NCI-H526 (cell line): ENCODE measurements around the gene SLC22A23.
A peak's percentile ranks its signal among the peaks of the same experiment; 100 is the strongest.
"Not testable (repeated sequence)": the region's sequence is repeated elsewhere in the genome, so short reads cannot be mapped to it uniquely, and the experiment has no call there.

ENCODE experiments used
- DNase-seq, 2 experiments: peaks; one replicate each; lab custom pipeline; 2025; lab: John Stamatoyannopoulos, UW

The SLC22A23 gene

DNA sequence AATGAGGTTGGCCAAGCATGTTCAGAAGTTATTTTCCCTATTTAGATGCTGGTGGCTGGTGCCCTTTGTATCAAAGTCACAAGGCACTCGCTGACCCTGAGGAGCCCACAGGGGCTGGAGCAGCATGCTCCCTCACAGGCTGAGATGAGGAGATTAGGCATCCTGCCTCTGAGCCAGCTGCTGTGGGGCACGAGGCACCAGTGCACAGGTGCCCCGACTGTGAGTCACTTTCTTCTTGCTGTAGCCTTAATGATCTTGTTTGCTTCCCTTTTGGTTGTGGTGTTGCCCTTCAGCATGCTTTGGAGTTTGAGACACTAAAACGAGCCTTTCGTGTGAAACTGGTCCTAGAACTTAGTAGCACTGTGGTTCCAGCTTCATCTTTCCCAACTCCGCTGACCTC lies 193.8 kb downstream of the SLC22A23 start:
- DNase-seq = no peak

DNA sequence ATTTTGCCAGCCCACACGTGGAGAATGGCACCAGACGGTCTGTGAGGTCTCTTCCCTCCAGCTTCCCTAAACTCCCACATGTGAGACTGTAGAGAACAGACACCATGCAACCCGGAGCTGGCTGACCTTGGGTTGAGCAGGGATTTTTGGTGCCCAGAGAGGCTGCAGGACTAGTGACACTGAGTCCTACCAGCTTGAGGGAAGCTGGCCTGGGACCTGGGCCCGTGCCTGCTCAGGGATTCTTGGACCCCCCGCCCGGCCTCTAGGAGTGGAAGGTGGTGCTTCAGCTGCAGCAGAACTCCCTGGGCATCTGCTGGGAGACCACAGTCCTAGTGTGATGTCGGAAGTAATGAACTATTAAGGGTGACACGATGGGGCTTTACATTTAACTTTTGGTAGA lies 194.9 kb downstream of the SLC22A23 start:
- no peak for DNase-seq

DNA sequence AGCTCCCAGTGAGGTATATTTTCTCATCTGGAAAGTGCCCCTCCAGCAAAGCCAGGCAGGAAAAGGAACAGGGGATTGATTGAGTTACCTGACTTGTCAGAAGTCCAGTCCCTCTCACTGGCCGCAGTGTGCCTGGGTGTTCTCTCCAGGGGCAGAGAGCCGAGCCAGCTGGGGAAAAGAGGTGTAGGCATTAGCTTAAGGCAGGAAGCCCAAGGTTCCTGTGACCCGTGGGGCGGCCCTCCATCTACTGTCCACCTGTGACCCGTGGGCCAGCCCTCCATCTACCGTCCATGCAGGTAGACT lies 195.4 kb downstream of the SLC22A23 start:
- DNase-seq = no peak

DNA sequence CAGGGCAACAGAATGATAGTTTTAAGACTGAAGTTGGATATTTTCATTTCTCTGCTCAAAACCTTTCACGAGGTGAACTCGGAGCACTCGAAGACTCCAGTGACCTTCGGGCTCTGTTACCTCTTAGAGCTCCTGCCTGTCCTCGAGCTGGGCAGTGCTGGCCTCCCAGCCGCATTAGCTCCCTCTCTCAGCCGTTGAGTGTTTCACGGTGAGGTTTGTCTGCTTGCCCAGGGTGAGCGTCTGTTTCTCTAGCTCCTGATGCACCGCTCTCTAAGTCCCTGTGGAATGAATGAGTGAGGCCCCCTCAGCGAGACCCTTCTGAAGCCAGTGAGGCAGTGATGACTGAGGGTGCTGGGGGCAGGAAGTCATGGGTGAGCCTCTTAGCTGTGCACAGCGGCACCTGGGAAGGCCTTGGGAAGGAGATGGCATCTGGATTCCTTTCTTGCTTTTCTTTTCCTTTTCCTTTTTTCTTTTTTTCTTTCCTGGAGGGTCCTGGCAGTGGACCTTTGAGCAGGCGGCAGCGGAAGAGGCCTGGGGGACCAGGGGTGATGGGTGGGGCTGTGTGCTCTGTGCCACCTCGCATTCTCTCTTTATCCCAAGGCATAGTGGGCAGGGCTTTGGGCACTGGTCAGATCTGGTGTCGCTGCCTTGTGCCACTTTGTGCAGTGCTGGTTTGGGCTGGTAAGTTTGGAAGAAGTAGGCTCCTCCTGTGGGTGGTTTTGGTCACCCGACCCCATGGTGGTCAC lies 195.9 kb downstream of the SLC22A23 start:
- peak in 1 of 2 experiments; percentile 22 for DNase-seq

DNA sequence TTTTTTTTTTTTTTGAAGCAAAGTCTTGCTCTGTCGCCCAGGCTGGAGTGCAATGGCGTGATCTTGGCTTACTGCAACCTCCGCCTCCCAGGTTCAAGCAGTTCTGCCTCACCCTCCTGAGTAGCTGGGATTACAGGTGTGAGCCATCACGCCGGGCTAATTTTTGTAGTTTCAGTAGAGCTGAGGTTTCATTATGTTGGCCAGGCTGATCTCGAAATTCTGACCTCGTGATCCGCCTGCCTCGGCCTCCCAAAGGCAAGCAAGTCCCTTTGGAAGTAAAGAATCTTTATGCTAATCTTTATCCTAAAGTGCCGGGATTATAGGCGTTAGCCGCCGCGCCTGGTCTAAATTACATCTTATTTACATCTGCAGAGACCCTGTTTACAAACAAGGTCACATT lies 196.6 kb downstream of the SLC22A23 start:
- DNase-seq = no peak

DNA sequence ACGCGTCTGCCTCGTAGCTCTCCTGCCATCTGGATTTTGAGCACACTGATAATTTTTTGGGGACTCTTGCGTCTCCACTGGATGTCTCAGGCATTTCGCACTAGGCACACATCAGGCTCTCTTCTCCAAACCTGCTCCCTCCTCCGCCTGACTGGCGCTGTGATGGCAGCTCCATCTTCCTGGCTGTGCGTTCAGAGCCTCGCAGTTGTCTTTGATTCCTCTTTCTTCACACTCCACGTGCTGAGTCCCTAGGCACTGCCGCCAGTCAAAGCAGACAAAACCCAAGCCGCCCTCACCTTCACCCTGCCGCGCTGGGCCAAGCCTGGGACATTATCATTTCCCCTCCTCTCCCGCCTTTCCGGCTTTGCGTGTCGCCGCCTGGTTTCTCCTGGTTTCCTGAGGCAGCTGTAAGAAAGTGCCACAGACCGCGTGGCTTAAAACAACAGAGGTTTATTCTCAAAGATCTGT lies 197.3 kb downstream of the SLC22A23 start:
- DNase-seq = peak; percentile 54 to 80

DNA sequence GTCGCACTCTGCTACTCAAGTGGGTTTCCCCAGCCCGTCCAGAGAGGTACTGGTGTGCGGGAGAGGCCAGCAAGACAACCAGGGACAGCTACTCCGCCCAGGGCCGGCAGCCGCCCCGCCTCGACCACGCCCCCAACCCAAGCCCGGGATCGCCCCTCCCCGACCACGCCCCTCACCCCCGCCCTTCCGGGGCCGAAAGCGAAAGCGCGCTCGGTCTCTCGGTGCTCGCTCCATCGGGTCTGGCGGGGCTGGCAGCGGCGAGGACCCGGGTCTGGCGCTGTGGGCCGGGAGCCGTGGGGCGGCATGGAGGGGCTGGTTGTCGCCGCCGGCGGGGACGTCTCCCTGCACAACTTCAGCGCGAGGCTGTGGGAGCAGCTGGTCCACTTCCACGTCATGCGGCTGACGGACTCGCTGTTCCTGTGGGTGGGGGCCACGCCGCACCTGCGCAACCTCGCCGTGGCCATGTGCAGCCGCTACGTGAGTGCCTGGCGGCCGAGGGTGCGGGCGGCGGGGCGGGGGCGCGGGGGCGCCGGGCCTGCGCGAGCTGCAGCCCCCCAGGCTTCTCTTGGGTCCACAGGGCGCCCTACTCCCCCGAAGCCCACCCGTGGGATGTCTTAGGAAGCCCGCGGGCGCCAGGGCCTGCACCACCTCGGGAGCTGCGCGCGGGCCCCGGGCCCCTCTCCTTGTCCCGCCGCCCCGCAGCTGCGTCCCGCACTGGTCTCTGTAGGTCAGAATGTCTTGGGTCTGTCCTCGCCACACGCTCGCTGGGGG lies 197.9 kb downstream of the SLC22A23 start, which contains the start of gene PSMG4:
Gene PSMG4 (plus strand): TSS at position 228 of the 771 bp plus-strand sequence. CDS start 76 bp downstream, at position 304.
- DNase-seq = peak; percentile 66 to 96

DNA sequence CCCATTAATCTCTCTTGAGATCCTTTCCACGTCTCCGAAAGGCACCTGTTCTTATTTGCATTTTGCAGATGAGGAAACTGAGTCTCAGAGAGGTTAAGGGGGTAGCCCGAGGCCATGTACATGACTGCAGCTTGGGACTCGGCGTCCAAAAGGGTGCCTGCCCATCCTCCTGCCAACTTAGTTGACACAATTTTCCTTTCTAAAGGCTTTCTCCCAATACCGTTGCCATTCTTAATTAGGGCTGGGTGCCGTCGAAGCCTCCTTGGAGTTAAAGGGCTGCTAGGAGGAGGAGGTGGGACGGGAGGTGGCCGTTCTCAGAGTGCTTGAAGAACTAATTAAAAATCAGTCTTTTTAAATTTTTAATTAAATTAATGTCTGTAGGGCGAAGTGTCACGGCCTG lies 198.6 kb downstream of the SLC22A23 start:
- no peak for DNase-seq

DNA sequence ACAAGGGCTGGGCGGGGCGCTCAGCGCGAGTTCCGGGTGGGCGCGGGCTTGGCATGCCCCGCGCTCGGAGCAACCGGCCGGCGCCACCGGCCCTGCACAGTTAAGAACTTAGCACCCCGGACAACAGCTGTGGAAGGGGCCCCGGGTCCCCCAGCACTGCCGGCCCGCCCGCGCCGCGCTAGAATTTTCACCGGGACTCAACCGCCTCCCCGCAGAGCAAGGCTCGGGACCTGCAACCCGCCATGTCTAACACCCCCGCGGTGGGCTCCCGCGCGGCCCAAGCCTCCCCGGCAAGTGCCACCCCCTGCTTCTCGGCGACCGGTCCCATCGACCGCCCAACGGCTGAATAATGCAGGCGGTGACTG lies 203.3 kb downstream of the SLC22A23 start:
- DNase-seq = no peak

DNA sequence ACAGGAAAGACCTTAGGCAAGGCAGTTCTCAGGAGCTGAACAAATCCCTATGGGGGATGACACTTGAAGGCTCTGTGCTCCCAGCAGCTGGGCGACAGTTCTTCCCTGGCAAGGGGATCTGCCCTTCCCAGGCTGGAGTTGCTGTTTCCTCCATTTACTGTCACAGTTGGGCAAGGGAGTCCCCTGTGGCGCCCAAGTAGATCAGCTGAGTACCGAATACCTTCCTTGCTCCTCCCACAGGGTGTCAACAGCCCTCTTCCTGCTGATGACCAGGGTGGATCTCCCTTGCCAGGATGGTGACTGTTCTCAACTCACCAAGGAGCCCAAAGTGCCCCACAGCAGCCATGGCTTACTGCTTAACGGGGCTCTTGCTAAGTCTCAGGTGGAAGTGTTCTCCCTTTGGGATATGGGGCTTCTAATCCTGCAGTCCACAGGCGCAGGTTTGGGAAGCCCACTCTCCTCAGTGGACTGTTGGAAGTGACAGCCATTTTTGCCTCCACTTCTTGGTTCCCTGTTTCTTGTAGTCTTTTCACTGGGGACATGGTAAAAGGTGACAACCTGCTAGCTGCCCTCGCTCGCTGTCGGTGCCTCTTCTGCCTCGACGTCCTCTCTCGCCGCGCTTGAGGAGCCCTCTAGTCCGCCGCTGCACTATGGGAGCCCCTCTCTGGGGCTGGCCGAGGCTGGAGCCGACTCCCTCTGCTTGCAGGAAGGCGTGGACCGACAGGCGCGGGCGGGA lies 203.8 kb downstream of the SLC22A23 start:
- DNase-seq = no peak

DNA sequence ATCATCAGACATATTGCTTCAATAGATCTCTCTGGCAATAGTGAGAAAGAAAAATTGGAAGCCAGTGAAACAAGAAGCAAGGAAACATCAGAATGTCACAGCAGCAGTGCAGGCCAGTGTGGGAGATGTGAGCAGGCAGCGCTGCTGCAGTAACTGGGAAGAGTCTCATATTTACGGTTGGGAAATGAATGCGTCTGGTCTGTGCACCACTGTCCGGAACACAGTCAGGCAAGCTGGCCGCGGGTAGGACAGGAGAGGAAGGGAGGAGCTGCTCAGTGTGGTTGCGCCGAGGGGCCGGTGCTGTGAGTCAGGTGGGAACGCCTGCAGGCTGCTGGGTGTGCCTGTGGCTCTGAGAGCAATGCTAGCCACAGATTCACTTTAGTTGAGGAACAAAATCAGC lies 204.5 kb downstream of the SLC22A23 start:
- peak in 1 of 2 experiments; percentile 18 for DNase-seq

DNA sequence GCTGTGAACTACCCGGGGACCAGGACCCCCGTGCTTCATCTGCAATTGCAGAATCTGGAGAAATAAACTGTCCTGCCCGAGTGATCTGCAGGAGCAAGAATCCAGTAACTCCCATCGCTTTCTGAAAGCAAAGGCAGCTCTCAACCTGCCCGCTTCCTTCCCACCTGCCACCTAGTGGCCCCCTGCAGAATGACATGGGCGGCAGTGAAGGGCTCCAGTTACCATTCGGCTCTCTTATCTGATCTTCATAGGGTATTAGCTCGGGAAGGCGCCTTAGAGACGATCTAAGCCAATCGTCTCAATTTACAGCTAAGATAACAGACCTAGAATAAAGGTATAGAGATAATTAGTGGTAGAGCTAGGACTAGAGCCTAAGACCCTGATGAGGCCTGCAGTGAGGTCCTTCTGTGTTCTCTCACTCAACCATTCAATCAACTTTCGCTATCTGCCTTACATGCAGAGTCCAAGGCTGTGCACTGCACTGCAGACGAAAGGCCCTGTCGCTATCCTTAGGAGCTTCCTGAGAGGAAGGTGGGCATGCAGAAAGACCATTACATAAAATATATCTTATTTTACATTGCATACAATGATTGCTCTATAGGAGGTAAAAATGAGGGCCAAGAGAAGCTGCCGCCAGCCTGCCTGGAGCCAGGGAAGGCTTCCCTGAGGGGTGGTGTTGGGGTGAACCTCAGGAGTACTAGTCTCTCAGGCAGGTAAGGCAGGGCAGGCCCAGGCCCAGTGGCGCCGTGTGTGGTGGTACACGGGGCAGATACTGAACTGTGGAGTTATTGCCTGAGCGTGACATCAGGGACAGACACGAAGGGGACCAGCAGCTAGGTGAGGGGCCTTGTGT lies 205.2 kb downstream of the SLC22A23 start:
- DNase-seq = peak; percentile 81 to 91

DNA sequence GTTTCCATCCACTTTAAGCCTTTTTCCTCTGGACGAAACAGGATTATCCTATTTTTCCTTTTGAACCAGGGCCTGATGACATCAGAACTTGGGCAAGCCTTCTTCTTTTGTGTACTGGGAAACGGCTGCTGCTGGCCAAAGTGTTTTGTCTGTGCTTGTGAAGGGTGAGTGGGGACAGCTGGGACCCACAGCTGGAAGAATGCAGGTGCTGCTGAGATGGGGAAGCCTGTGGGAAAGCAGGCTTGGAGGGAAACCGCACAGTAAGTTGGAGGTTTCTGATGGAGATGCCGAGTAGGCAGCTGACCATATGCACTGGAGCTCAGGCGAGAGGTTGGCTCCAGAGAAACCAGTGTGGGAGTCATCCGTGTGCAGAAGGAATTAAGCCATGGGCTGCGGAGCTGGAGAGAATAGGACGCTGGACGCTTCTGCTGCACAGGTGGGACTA lies 206.6 kb downstream of the SLC22A23 start:
- no peak for DNase-seq

DNA sequence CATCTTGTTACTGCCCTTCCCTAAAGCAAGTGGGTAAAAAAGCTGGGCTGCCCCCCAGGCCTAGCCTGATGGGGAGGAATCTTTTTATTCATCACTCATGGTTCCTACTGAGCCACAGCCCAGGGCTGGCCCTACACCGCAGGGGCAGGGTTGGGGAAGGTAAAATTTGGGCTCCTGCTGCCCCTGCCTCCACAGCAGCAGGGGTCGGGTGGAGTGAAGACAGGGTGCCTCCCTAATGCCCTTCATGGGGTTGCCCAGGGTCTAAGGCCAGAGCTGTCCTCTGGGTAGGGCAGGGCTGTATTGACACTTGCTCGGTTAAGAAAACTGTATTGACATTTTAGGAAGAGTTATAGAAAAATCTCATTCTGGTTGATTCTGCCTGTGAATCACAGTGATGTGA lies 207.0 kb downstream of the SLC22A23 start:
- no peak for DNase-seq

DNA sequence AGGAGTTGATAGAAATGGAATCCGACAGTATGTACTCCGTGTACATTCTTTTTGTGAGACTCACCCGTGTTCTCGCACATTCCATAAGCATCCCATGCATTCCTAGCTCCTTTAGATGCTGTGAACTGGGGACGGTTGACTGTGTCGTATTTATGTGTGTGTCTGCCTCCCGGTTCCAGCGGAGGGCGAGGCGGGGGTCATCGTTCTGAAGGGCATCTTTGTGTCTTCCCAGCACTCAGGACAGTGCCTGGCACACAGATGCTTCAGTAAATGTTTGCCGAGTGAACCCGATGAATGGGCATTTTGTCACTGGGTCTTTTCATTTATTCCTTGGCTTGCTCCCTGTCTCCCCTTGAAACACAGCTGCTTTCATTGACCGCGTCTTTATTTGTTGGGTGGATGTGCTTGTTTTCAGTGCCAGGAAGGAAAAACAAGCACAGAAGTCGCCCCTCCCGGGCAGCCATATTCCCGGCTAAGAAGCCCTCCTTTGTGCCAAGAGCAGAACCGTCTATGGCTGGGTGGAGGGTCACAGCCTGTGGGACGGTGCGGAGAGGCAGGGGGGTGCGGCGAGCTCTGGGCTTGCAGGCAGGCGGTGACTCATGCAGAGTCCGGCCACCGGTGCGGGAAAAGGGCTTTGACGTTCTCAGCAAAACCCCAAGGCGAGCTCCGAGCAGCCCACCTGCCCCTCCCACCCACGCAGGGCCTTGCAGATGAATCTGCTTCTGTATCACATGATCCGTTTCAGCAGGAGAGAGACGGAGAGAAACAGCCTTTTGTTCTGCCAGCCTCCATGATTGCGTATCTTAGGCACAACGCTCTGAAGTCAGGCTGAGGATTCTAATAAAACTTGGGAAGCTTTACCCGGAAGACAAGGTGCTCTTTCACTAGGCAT lies 209.3 kb downstream of the SLC22A23 start:
- DNase-seq = peak; percentile 12 to 49

DNA sequence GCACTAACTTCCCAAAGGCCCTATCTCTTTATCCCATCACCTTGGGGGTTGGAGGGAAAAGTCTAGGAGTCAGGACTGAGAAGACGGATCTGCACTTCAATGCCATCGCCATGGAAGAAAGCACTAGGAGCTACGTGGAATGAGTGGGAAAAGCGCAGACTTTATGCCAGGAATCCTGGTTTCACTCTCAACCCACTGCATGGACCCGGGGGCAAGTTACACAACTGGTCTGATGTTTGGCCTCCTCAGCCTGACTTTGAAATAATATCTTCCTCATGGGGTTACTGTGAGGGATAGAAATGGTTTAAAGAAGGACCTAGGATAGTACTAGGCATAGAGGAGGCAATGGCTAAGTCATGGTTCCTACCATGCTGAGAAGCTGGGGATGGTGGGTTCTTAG lies 211.6 kb downstream of the SLC22A23 start:
- no peak for DNase-seq

DNA sequence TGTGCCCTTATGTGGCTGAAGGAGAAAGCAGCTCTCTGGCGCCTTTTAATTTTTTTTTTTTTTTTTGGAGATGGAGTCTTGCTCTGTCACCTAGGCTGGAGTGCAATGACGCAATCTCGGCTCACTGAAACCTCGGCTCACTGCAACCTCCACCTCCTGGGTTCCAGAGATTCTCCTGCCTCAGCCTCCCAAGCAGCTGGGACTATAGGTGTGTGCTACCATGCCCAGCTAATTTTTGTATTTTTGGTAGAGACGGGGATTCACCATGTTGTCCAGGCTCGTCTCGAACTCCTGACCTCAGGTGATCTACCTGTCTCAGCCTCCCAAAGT lies 212.1 kb downstream of the SLC22A23 start:
- DNase-seq = not testable (repeated sequence)

DNA sequence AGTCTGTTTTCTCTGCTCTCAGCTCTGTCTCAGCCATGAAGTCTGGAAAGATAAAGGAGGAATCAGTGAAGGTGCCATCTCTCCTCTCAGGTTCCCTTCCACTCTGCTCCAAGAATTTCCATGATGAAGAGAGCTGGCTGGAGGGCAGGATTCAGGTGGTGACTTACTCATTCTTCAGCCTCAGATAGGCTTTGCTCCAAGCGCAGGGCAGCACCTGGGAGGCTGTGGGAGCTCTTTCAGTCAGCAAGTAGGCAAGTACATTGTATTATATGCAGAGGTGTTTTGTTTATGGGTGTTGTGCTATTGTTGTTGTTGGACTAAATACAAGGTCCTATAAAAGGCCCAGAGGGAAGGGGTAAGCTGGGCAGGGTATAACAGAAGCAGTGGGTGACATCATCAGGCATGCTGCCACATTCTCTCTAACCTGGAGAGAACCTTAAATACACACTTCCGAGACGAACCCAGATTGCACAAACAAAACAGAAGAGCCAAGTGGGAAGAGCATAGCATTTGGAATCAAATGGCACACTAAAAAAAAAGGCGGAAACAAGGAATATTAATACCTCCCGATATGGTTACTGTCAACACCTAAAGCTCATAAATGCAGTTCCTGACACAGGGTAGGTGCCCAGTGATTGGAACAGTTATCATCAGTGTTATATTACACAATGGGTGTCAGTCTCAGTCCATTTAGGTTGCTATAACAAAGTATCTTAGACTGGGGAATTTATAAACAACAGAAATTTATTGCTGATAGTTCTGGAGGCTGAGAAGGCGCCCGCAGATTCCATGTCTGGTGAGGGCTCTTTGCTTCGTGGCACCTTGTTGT lies 212.6 kb downstream of the SLC22A23 start:
- DNase-seq = no peak

DNA sequence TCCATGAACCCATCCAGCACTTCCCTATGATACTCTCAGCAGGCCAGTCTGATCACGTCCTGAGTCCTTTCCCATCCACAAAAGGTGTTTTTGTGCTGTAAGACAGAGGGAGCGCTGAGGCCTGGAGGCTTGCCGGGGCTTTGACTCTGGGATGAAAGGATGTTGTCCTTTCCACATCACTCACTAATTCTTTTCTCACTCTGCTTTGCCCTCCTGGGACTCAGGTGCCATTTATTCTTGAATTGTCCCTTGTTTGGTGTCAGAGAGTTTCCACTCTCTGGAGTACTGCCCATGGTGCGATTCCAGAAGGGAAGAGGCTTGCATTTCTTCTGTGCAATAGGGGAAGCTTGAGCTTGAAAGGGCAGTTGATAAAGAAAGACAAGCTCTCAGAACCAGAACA lies 214.1 kb downstream of the SLC22A23 start:
- DNase-seq = no peak

DNA sequence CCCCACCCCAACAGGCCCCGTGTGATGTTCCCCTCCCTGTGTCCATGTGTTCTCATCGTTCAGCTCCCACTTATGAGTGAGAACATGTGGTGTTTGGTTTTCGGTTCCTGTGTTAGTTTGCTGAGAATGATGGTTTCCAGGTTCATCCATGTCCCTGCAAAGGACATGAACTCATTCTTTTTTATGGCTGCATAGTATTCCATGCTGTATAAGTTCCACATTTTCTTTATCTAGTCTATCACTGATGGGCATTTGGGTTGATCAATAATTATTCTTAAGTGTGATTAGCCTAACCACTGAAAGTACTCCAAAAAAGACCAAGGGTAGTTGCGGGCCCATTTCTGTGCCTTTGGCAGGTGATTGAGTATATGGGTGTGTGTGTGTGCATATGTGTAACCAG lies 215.1 kb downstream of the SLC22A23 start:
- not testable (repeated sequence) for DNase-seq
